ENCODE data around the gene ANTXR1.

Gene ANTXR1

GRCh38 chr2:69291004-69291650, 278.1 kb downstream of the ANTXR1 start:
- no peaks in the 10 kb centered on the region for H3K9me3 ChIP-seq

GRCh38 chr2:69291721-69292120, 278.7 kb downstream of the ANTXR1 start:
- H3K9me3 ChIP-seq = no peaks in the 10 kb centered on the region
- H3K36me3 ChIP-seq = no peaks in the 10 kb centered on the region
- H3K27me3 ChIP-seq = no peaks in the 10 kb centered on the region
- no peak overlapping the region for H3K4me3 ChIP-seq (ENCODE audit: low read depth, low read length)
- no peaks in the 10 kb centered on the region for H3K4me1 ChIP-seq
- DNase-seq = no peak
- no peak for TF ChIP-seq CTCF (IDR thresholded peaks at IDR 0.05; ENCODE audit: low read depth, low read length)

More at GRCh38 chr2:69291004-69291650, 278.1 kb downstream of the ANTXR1 start:
- Histone ChIP-seq H3K36me3 (no peaks in the 10 kb centered on the region), H3K4me1 (no peaks in the 10 kb centered on the region), H3K27me3 (no peaks in the 10 kb centered on the region), H3K4me3 (ENCODE audit: low read depth, low read length) (no peak overlapping the region)
- no peak for DNase-seq
- no peak for TF ChIP-seq CTCF (IDR thresholded peaks at IDR 0.05; ENCODE audit: low read depth, low read length)

- Histone ChIP-seq H3K9me3 (no peaks in the 10 kb centered on the region), H3K36me3 (no peaks in the 10 kb centered on the region), H3K4me3 (ENCODE audit: low read depth, low read length) (no peak overlapping the region), H3K27me3 (no peaks in the 10 kb centered on the region), H3K4me1 (no peaks in the 10 kb centered on the region)
- TF ChIP-seq CTCF (IDR thresholded peaks at IDR 0.05; ENCODE audit: low read depth, low read length) = no peak
- DNase-seq = no peak
Observed at GRCh38 chr2:69292256-69292655, 279.3 kb downstream of the ANTXR1 start.

- TF ChIP-seq CTCF (IDR thresholded peaks at IDR 0.05; ENCODE audit: low read depth, low read length) = no peak
- peaks cover 4% of the 10 kb centered on the region; the same call in 1 of the 2 replicates for H3K4me1 ChIP-seq
- DNase-seq = no peak
- no peak overlapping the region for H3K4me3 ChIP-seq (ENCODE audit: low read depth, low read length)
- no peaks in the 10 kb centered on the region for H3K9me3 ChIP-seq
- no peaks in the 10 kb centered on the region for H3K36me3 ChIP-seq
- no peaks in the 10 kb centered on the region for H3K27me3 ChIP-seq
Observed at GRCh38 chr2:69296421-69296820, 283.4 kb downstream of the ANTXR1 start.

GRCh38 chr2:69297216-69297615, 284.2 kb downstream of the ANTXR1 start:
- Histone ChIP-seq H3K27me3 (no peaks in the 10 kb centered on the region), H3K9me3 (no peaks in the 10 kb centered on the region), H3K4me3 (ENCODE audit: low read depth, low read length) (no peak overlapping the region), H3K4me1 (peaks cover 4% of the 10 kb centered on the region; the same call in 1 of the 2 replicates), H3K36me3 (no peaks in the 10 kb centered on the region)
- DNase-seq = no peak
- no peak for TF ChIP-seq CTCF (IDR thresholded peaks at IDR 0.05; ENCODE audit: low read depth, low read length)

- DNase-seq = no peak
- TF ChIP-seq CTCF (IDR thresholded peaks at IDR 0.05; ENCODE audit: low read depth, low read length) = no peak
- peaks cover 4% of the 10 kb centered on the region; the same call in 1 of the 2 replicates for H3K4me1 ChIP-seq
- no peaks in the 10 kb centered on the region for H3K36me3 ChIP-seq
- no peaks in the 10 kb centered on the region for H3K27me3 ChIP-seq
- H3K9me3 ChIP-seq = no peaks in the 10 kb centered on the region
- H3K4me3 ChIP-seq (ENCODE audit: low read depth, low read length) = no peak overlapping the region
Observed at GRCh38 chr2:69298261-69298660, 285.3 kb downstream of the ANTXR1 start.

All from BE2C (cell line).